Right lobe of liver (tissue), 6 donors: ENCODE data around the gene PGM2L1. TPM values are rescaled to one million over a fixed set of nuclear protein-coding genes. Genes with fewer than 3 reads are reported as not detected.

Source experiments
- ATAC-seq, 4 donors: fragments of 200-7000 bp; cut with Tn5 transposase; one replicate each; pipeline ENCODE4 v1.9.1; 2020; ENCODE audit warnings: mild to moderate bottlenecking in 4 of 4, moderate library complexity in 4 of 4
- DNase-seq, 3 donors: peaks; one replicate each; pipeline ENCODE4 v3.0.0-alpha.2; 2020
- H3K27ac ChIP-seq, 3 donors: fragments of 200-600 bp; one replicate each; pipeline ENCODE4 v1.8.0; 2022
- H3K27me3 ChIP-seq, 2 donors: fragments of 200-600 bp; one replicate each; pipeline ENCODE4 v1.8.0; 2022
- H3K36me3 ChIP-seq, 4 donors: fragments of 200-600 bp; sonication (generic) in 1 of 4; one replicate each; pipeline versions ENCODE4 v1.5.1 to v1.8.0; 2017 to 2022; ENCODE audit warnings: control low read depth in 1 of 4
- H3K4me1 ChIP-seq, 4 donors: fragments of 200-600 bp; sonication (generic) in 1 of 4; one replicate each; pipeline versions ENCODE4 v1.5.1 to v1.8.0; 2017 to 2022; ENCODE audit warnings: control low read depth in 1 of 4
- H3K4me3 ChIP-seq, 3 donors: fragments of 200-600 bp; one replicate each; pipeline ENCODE4 v1.8.0; 2022
- H3K9me3 ChIP-seq, 4 donors: fragments of 200-600 bp; sonication (generic) in 1 of 4; one replicate each; pipeline versions ENCODE4 v1.5.1 to v1.8.0; 2017 to 2022; ENCODE audit warnings: control low read depth in 1 of 4
- CTCF ChIP-seq, 4 donors: fragments of 200-600 bp in 3 of 4; fragments of 450-650 bp in 1 of 4; IDR thresholded peaks; one replicate each; pipeline versions ENCODE4 v1.5.1 to v1.8.0; 2016 to 2022; ENCODE audit warnings: antibody characterized with exemption in 4 of 4, mild to moderate bottlenecking in 2 of 4
- POLR2A ChIP-seq: fragments of 450-650 bp; IDR thresholded peaks from one replicate; pipeline ENCODE4 v1.6.1; 2017; ENCODE audit warnings: antibody characterized with exemption, mild to moderate bottlenecking
- WGBS: methylation state at CpG from one replicate; pipeline ENCODE4 v1.1.6; 2018; ENCODE audit warnings: low coverage, low lambda C conversion rate; ENCODE audit not compliant: insufficient coverage; ENCODE audit errors: missing lambda C conversion rate; 5-methylcytosine and 5-hydroxymethylcytosine counted together
- intact Hi-C, 2 donors: fragments of 100-400 bp; cut with DNase I; formaldehyde crosslinking; loops; one replicate each; pipeline versions ENCODE4 v1.11.2 to v1.14.1; 2022
- total RNA-seq, 6 experiments: library from RNA; depleted of rRNA in 2 of 6; stranded (reverse); fragments of >200 nt in 2 of 6; fragmentation: NEBNext Ultra II Directional in 3 of 6; extraction: Animal tissue kit (Norgen Biotek cat#: 25700) in 3 of 6; gene quantifications; one replicate each; pipeline versions ENCODE4 v1.1.0 to v1.2.4, GENCODE V29; 2016 to 2023
- donor health status: DM: no; HTN: yes; CAD: no.
- donor health status: DM: no; HTN: no; CAD: no.
- donor health status: DM: no; HTN: no; CAD: no.
- donor health status: DM: no; HTN: yes; CAD: no.
- donor health status: DM: no; HTN: yes; CAD: no.

The PGM2L1 gene
- total RNA-seq, 6 experiments from 2014 or later = 0.92 to 2.0 (median 1.2) TPM

GRCh38 chr11:74384641-74385040 is 13.6 kb downstream of the PGM2L1 start:
- Histone ChIP-seq H3K27me3 (no peaks in the 10 kb centered on the region), H3K4me3 (no peak overlapping the region), H3K4me1 (no peaks in the 10 kb centered on the region), H3K36me3 (no peaks in the 10 kb centered on the region), H3K27ac (no peak overlapping the region), H3K9me3 (no peaks in the 10 kb centered on the region)
- no peak for TF ChIP-seq POLR2A
- no peak for TF ChIP-seq CTCF (IDR thresholded peaks at IDR 0.05)
- ATAC-seq (no peak), DNase-seq (no peak)
- 70% methylated on average over 3 of the region's 3 CpGs for WGBS
- intact Hi-C loops = no loop called here

- TF ChIP-seq POLR2A = no peak
- TF ChIP-seq CTCF (IDR thresholded peaks at IDR 0.05) = no peak
- Histone ChIP-seq H3K4me3 (no peak overlapping the region), H3K36me3 (no peaks in the 10 kb centered on the region), H3K27ac (no peak overlapping the region), H3K27me3 (no peaks in the 10 kb centered on the region), H3K9me3 (no peaks in the 10 kb centered on the region), H3K4me1 (no peaks in the 10 kb centered on the region)
- 83% methylated on average over 1 of the region's 1 CpG for WGBS
- DNase-seq (peak in 1 of 3 donors; percentile 35), ATAC-seq (no peak)
- intact Hi-C loops = no loop called here
These were observed 17.3 kb downstream of the PGM2L1 start for GRCh38 chr11:74380746-74381439.

DNA sequence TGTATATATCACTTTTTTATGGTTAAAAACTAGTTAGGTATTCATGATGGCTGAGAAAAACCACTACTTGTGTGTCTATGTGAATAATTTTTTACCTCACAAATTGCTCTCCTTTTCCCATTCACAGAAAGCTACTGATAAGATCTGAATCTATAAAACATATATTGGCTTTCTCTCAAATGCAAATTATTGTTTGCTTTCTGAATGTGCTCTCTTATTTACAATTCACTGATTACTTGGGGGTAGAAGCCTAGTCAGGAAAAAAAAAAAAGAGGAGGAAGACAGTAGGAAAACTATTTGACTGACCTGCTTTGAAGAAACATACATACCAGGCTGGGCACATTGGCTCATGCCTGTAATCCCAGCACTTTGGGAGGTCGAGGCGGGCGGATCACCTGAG is 20.5 kb downstream of the PGM2L1 start:
- TF ChIP-seq POLR2A (no peak), CTCF (IDR thresholded peaks at IDR 0.05) (no peak)
- no peak for DNase-seq
- ATAC-seq = no peak
- intact Hi-C loops = no loop called here
- WGBS = 85% methylated on average over 3 of the region's 3 CpGs
- no peak overlapping the region for H3K27ac ChIP-seq
- H3K27me3 ChIP-seq = no peaks in the 10 kb centered on the region
- no peak overlapping the region for H3K4me3 ChIP-seq
- no peaks in the 10 kb centered on the region for H3K9me3 ChIP-seq
- no peaks in the 10 kb centered on the region for H3K36me3 ChIP-seq
- H3K4me1 ChIP-seq = no peaks in the 10 kb centered on the region

DNA sequence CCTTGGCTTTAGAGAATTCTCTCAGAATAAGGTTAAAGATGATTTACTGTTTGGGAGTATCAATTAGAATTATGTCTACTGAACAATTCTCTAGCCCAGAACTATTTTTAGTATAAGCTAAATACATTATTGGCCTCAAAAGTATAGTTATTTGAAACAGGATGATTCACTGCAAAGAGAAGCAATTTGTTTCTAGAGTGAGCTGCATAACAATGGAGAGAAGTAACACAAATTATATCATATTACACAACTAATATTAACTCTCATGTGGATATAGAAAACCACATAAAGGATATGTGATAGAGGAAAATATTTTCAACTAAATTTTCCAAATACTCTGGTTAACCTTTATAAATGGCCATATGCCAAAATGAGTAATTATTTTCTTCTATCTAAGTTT is 24.9 kb downstream of the PGM2L1 start:
- Histone ChIP-seq H3K36me3 (no peaks in the 10 kb centered on the region), H3K4me3 (no peak overlapping the region), H3K27me3 (no peaks in the 10 kb centered on the region), H3K9me3 (no peaks in the 10 kb centered on the region), H3K4me1 (no peaks in the 10 kb centered on the region), H3K27ac (no peak overlapping the region)
- no peak for DNase-seq
- no peak for ATAC-seq
- intact Hi-C loops = no loop called here
- no peak for TF ChIP-seq POLR2A
- TF ChIP-seq CTCF (IDR thresholded peaks at IDR 0.05) = no peak
